Neural progenitor cell (in vitro differentiated cells): ENCODE measurements around the gene AUTS2. TPM values are rescaled to one million over a fixed set of nuclear protein-coding genes. Genes with fewer than 3 reads are reported as not detected.

Experiments used
- DNase-seq: peaks from one replicate; pipeline ENCODE4 v3.0.0-alpha.2; 2016; ENCODE audit warnings: low spot score
- H2AFZ ChIP-seq: fragments of 200-600 bp; sonication (generic); replicated peaks from 2 replicates; pipeline ENCODE4 v1.6.1; 2016; ENCODE audit warnings: antibody characterized with exemption
- H3F3A ChIP-seq: fragments of 200-600 bp; sonication (generic); 2 replicates; pipeline ENCODE4 v1.6.1; 2016; ENCODE audit warnings: antibody characterized with exemption, low read depth
- H3K27ac ChIP-seq: fragments of 200-600 bp; sonication (generic); 2 replicates; pipeline ENCODE4 v1.5.1; 2016; ENCODE audit warnings: mild to moderate bottlenecking
- H3K27me3 ChIP-seq: fragments of 200-600 bp; sonication (generic); 2 replicates; pipeline ENCODE4 v1.6.1; 2016; ENCODE audit warnings: mild to moderate bottlenecking, moderate library complexity
- H3K36me3 ChIP-seq: fragments of 200-600 bp; sonication (generic); 2 replicates; pipeline ENCODE4 v1.5.1; 2016
- H3K4me1 ChIP-seq: fragments of 200-600 bp; sonication (generic); 2 replicates; pipeline ENCODE4 v1.6.1; 2016; ENCODE audit warnings: mixed run types
- H3K4me2 ChIP-seq: fragments of 200-600 bp; sonication (generic); 2 replicates; pipeline ENCODE4 v1.6.1; 2016
- H3K4me3 ChIP-seq: fragments of 200-600 bp; sonication (generic); 2 replicates; pipeline ENCODE4 v1.5.1; 2016
- H3K79me2 ChIP-seq: fragments of 200-600 bp; sonication (generic); 2 replicates; pipeline ENCODE4 v1.6.1; 2016; ENCODE audit warnings: low read depth
- H3K9ac ChIP-seq: fragments of 200-600 bp; sonication (generic); 2 replicates; pipeline ENCODE4 v1.6.1; 2016
- H3K9me3 ChIP-seq: fragments of 200-600 bp; sonication (generic); 2 replicates; pipeline ENCODE4 v1.5.1; 2016; ENCODE audit warnings: low read depth
- H4K20me1 ChIP-seq: fragments of 200-600 bp; sonication (generic); 2 replicates; pipeline ENCODE4 v1.6.1; 2016; ENCODE audit warnings: low read depth
- H3K27ac Mint-ChIP-seq: 3 replicates; pipeline ENCODE4 v1.8.0; 2021; ENCODE audit warnings: mixed read lengths
- H3K27me3 Mint-ChIP-seq: 2 replicates; pipeline ENCODE4 v1.8.0; 2022; ENCODE audit warnings: low read depth, mild to moderate bottlenecking, inconsistent platforms, moderate library complexity, mixed read lengths; ENCODE audit not compliant: insufficient read depth
- H3K36me3 Mint-ChIP-seq: 3 replicates; pipeline ENCODE4 v1.8.0; 2021; ENCODE audit warnings: mixed read lengths
- H3K4me1 Mint-ChIP-seq: 3 replicates; pipeline ENCODE4 v1.8.0; 2021; ENCODE audit warnings: mixed read lengths
- H3K4me3 Mint-ChIP-seq: 3 replicates; pipeline ENCODE4 v1.8.0; 2021; ENCODE audit warnings: mild to moderate bottlenecking, moderate library complexity, mixed read lengths
- H3K9me3 Mint-ChIP-seq: 3 replicates; pipeline ENCODE4 v1.8.0; 2020; ENCODE audit warnings: mixed read lengths
- CTCF ChIP-seq: fragments of 200-600 bp; sonication (generic); IDR thresholded peaks from 2 replicates; pipeline ENCODE4 v1.5.1; 2017; ENCODE audit warnings: antibody characterized with exemption, mild to moderate bottlenecking
- EZH2 ChIP-seq: fragments of 200-600 bp; sonication (generic); IDR thresholded peaks from 2 replicates; pipeline ENCODE4 v1.6.1; 2017; ENCODE audit warnings: antibody characterized with exemption, mild to moderate bottlenecking, moderate library complexity
- EZH2phosphoT487 ChIP-seq: fragments of 200-600 bp; sonication (generic); IDR thresholded peaks from 2 replicates; pipeline ENCODE4 v1.6.1; 2017; ENCODE audit warnings: antibody characterized with exemption
- total RNA-seq: library from RNA; depleted of rRNA; stranded (reverse); fragments of >200 nt; gene quantifications from 2 replicates; pipeline ENCODE4 v1.2.3, GENCODE V29; 2015; ENCODE audit warnings: low replicate concordance

AUTS2 gene
- total RNA-seq, 1 donor from 2014 or later, result 50.0 TPM

- Mint-ChIP-seq H3K27ac (no peak overlapping the region), H3K27me3 (peaks cover 2% of the 10 kb centered on the region), H3K9me3 (no peaks in the 10 kb centered on the region), H3K36me3 (no peaks in the 10 kb centered on the region), H3K4me3 (no peak overlapping the region), H3K4me1 (peaks cover 7% of the 10 kb centered on the region)
- H3K79me2 ChIP-seq, result no peaks in the 10 kb centered on the region
- no peaks in the 10 kb centered on the region for H3F3A ChIP-seq
- H3K9me3 ChIP-seq, result no peaks in the 10 kb centered on the region
- no peak overlapping the region for H3K4me2 ChIP-seq
- no peaks in the 10 kb centered on the region for H4K20me1 ChIP-seq
- no peak overlapping the region for H2AFZ ChIP-seq
- H3K9ac ChIP-seq, result no peak overlapping the region
- no peaks in the 10 kb centered on the region for H3K27me3 ChIP-seq
- H3K4me3 ChIP-seq, result no peak overlapping the region
- H3K27ac ChIP-seq, result no peak overlapping the region
- no peaks in the 10 kb centered on the region for H3K4me1 ChIP-seq
- H3K36me3 ChIP-seq, result no peaks in the 10 kb centered on the region
- no peak for TF ChIP-seq EZH2
- TF ChIP-seq CTCF, result no peak
- TF ChIP-seq EZH2phosphoT487, result no peak
- no peak for DNase-seq
Measured at GRCh38 chr7:70047891-70048448, 449.7 kb downstream of the AUTS2 start.

GRCh38 chr7:70051726-70052125, 453.5 kb downstream of the AUTS2 start:
- H3K4me1 Mint-ChIP-seq, result peaks cover 7% of the 10 kb centered on the region
- no peak for TF ChIP-seq CTCF
- no peak for TF ChIP-seq EZH2phosphoT487
- TF ChIP-seq EZH2, result no peak
- H3K9me3 Mint-ChIP-seq, result no peaks in the 10 kb centered on the region

GRCh38 chr7:70052691-70053090, 454.4 kb downstream of the AUTS2 start:
- Histone ChIP-seq H3K36me3 (no peaks in the 10 kb centered on the region), H3K79me2 (no peaks in the 10 kb centered on the region), H3F3A (no peaks in the 10 kb centered on the region), H3K9me3 (no peaks in the 10 kb centered on the region), H3K27me3 (no peaks in the 10 kb centered on the region), H3K4me1 (no peaks in the 10 kb centered on the region), H4K20me1 (no peaks in the 10 kb centered on the region), H3K9ac (no peak overlapping the region), H2AFZ (no peak overlapping the region), H3K4me2 (no peak overlapping the region), H3K27ac (no peak overlapping the region), H3K4me3 (no peak overlapping the region)
- Mint-ChIP-seq H3K4me3 (no peak overlapping the region), H3K27me3 (no peaks in the 10 kb centered on the region), H3K27ac (no peak overlapping the region), H3K9me3 (no peaks in the 10 kb centered on the region), H3K4me1 (peaks cover 3% of the 10 kb centered on the region), H3K36me3 (peaks cover 1% of the 10 kb centered on the region)
- no peak for TF ChIP-seq EZH2phosphoT487
- TF ChIP-seq CTCF, result no peak
- TF ChIP-seq EZH2, result no peak
- no peak for DNase-seq

More at GRCh38 chr7:70051726-70052125, 453.5 kb downstream of the AUTS2 start:
- no peak overlapping the region for H2AFZ ChIP-seq
- H3K4me1 ChIP-seq, result no peaks in the 10 kb centered on the region
- no peak overlapping the region for H3K4me2 ChIP-seq
- H3K79me2 ChIP-seq, result no peaks in the 10 kb centered on the region
- H3K4me3 Mint-ChIP-seq, result no peak overlapping the region
- no peaks in the 10 kb centered on the region for H3K9me3 ChIP-seq
- H3K4me3 ChIP-seq, result no peak overlapping the region
- no peak overlapping the region for H3K27ac Mint-ChIP-seq
- no peaks in the 10 kb centered on the region for H3K27me3 ChIP-seq
- peaks cover 1% of the 10 kb centered on the region for H3K36me3 Mint-ChIP-seq
- H4K20me1 ChIP-seq, result no peaks in the 10 kb centered on the region
- H3K36me3 ChIP-seq, result no peaks in the 10 kb centered on the region
- H3K9ac ChIP-seq, result no peak overlapping the region
- DNase-seq, result no peak
- no peak overlapping the region for H3K27ac ChIP-seq
- no peaks in the 10 kb centered on the region for H3K27me3 Mint-ChIP-seq
- H3F3A ChIP-seq, result no peaks in the 10 kb centered on the region
